K562 (cell line): Measurements from ENCODE around the gene FGFRL1. TPM values are rescaled to one million over a fixed set of nuclear protein-coding genes. Genes with fewer than 3 reads are reported as not detected.

Experiments used
- ARID3A ChIP-seq: IDR thresholded peaks from 2 replicates; pipeline ENCODE4 v1.6.1; 2012; ENCODE audit warnings: low read depth, low read length, improper control_type of control experiment, borderline replicate concordance
- HMGXB4 ChIP-seq: sonication (generic); formaldehyde crosslinking; IDR thresholded peaks from 2 replicates; pipeline ENCODE4 v1.8.1; 2023; ENCODE audit warnings: mild to moderate bottlenecking, missing genetic modification reagents
- POLR2A ChIP-seq: fragments of 450-650 bp; conservative IDR thresholded peaks from 2 replicates; pipeline ENCODE4 v1.6.1; 2016
- RAD21 ChIP-seq, 2 experiments: fragments of 250-450 bp in 1 of 2; fragments of 450-650 bp in 1 of 2; sonication (Bioruptor Pico) in 1 of 2; formaldehyde crosslinking in 1 of 2; IDR thresholded peaks in 1 of 2; conservative IDR thresholded peaks in 1 of 2; 2 replicates each; pipeline versions ENCODE4 v1.4.0 to v1.8.0; 2020 to 2022; ENCODE audit warnings: mild to moderate bottlenecking in 2 of 2, moderate library complexity in 1 of 2
- SOX6 ChIP-seq: fragments of 450-650 bp; IDR thresholded peaks from 2 replicates; pipeline ENCODE4 v1.6.1; 2014; ENCODE audit warnings: mild to moderate bottlenecking
- THRB ChIP-seq: fragments of 450-650 bp; formaldehyde crosslinking; conservative IDR thresholded peaks from 2 replicates; pipeline ENCODE4 v1.4.0; 2022; ENCODE audit warnings: mild to moderate bottlenecking, missing genetic modification characterization
- YY1 ChIP-seq, 3 experiments: IDR thresholded peaks; 2 replicates each; pipeline ENCODE4 v1.6.1; 2011; ENCODE audit warnings: low read length in 2 of 3, mild to moderate bottlenecking in 2 of 3, moderate library complexity in 2 of 3, borderline replicate concordance in 1 of 3, control low read depth in 1 of 3, low read depth in 1 of 3; ENCODE audit not compliant: insufficient read depth in 3 of 3, insufficient replicate concordance in 2 of 3, control insufficient read depth in 1 of 3, insufficient read length in 1 of 3; ENCODE audit errors: extremely low read depth in 1 of 3
- ZNF695 ChIP-seq: fragments of 450-650 bp; formaldehyde crosslinking; IDR thresholded peaks from 2 replicates; pipeline ENCODE4 v1.4.0; 2020; ENCODE audit warnings: mild to moderate bottlenecking, moderate library complexity
- polyA plus RNA-seq, 8 experiments: library from polyadenylated mRNA; depleted of rRNA in 4 of 8; stranded (reverse) in 5 of 8; unstranded in 3 of 8; fragments of >200 nt; fragmentation: Nextera tagmentation in 2 of 8; fragmentation: Illumina TruSeq in 1 of 8; extraction: Ambion mirVana in 2 of 8; extraction: Trizol in 1 of 8; gene quantifications; 2 replicates each; pipeline versions ENCODE4 v1.2.1 to v1.2.3, GENCODE V29; 2011 to 2014; ENCODE audit warnings: inconsistent platforms in 1 of 8, missing spikeins in 1 of 8
- total RNA-seq, 7 experiments: library from RNA; depleted of rRNA in 6 of 7; stranded (reverse); fragments of >200 nt in 6 of 7; fragmentation: Illumina TruSeq in 2 of 7; extraction: Trizol in 2 of 7; gene quantifications; 2 replicates each; pipeline versions ENCODE4 v1.2.1 to v1.2.3, GENCODE V29; 2011 to 2021; ENCODE audit warnings: low replicate concordance in 1 of 7

FGFRL1 gene
- total and polyA plus RNA-seq, 9 of the 15 experiments (the other 6 are each of a cell fraction or from before 2014, with no cell fraction given): 0.34 to 49.9 (median 14.6) TPM

GRCh38 chr4:1039493-1040343 lies 28.3 kb downstream of the FGFRL1 start (continued):
- TF ChIP-seq ARID3A: no peak
- TF ChIP-seq THRB (CRISPR knock-in tag): no peak
- no peak for TF ChIP-seq SOX6
- no peak for TF ChIP-seq HMGXB4 (CRISPR knock-in tag)
- no peak for TF ChIP-seq RAD21 (CRISPR knock-in tag; conservative IDR thresholded peaks at IDR 0.05 in 1 of 2, IDR thresholded peaks at IDR 0.05 in 1 of 2)
- TF ChIP-seq ZNF695 (CRISPR knock-in tag): no peak
- TF ChIP-seq POLR2A: peak; percentile 30; the same call in 1 of the 2 replicates
- TF ChIP-seq YY1 (IDR thresholded peaks at IDR 0.05; ENCODE audit: borderline replicate concordance in 1 of 3, control insufficient read depth in 1 of 3, extremely low read depth in 1 of 3, insufficient read depth in 3 of 3, insufficient read length in 1 of 3, insufficient replicate concordance in 2 of 3, low read depth in 1 of 3, low read length in 2 of 3): peak in 2 of 3 experiments; percentile 34 to 81
